ENCODE results near the gene FTO. TPM values are rescaled to one million over a fixed set of nuclear protein-coding genes. Genes with fewer than 3 reads are reported as not detected.

The FTO gene
- total and polyA plus RNA-seq, 2 of the 13 experiments (the other 11 are each of a cell fraction or from before 2014, with no cell fraction given), result 41.6 to 55.8 TPM

DNA sequence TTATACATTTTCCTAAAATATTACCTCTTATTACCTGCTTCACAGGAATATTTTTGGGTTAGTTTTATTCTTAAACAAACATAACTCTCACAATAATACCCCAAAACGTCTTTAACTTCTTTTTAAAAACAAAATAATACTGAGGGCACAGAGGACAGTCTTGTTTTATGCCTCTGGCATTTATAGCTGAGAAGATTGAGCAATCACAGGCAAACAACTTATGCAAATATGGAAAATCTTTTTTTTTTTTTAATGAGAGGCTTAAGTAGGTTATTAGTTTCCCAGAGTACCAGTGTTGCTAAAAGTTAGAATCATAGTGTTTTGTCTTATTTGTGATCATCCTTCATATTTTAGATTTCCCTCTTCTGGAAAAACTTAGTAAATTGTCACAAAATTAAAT is 195.0 kb downstream of the FTO start:
- no peak overlapping the region for H3K27ac ChIP-seq (ENCODE audit: extremely low read length, insufficient read depth, low read length)
- H3K9ac ChIP-seq (ENCODE audit: insufficient read depth, low read depth, low read length), result no peak overlapping the region
- H3K79me2 ChIP-seq (ENCODE audit: insufficient read depth, low read length), result no peaks in the 10 kb centered on the region
- ChIA-PET CTCF (ENCODE audit: low intra/inter-chr PET ratio, low total read pairs) (no interaction called here), POLR2A (interaction anchor here (0.6 to 0.9 kb wide), 2 partner anchors 17 to 153 kb away, joined by 3 read pairs; no protein-coding TSS in a partner anchor)
- intact Hi-C loops (cut with micrococcal nuclease; ENCODE audit: unreplicated experiment), result loop anchor here (10.0 kb wide), 1 partner anchor 386 kb away; the partner anchor contains the start of gene IRX3
- H2AFZ ChIP-seq (ENCODE audit: low read length), result no peak overlapping the region
- H3K36me3 ChIP-seq (replicated peaks in 1 of 2; ENCODE audit: control insufficient read depth in 1 of 2, insufficient read depth in 2 of 2, low read length in 2 of 2), result no peaks in the 10 kb centered on the region
- in situ Hi-C loops (cut with HindIII; ENCODE audit: extremely low pct_ligation_motif_present, low pct_unique_long_range_greater_than_20kb), result no loop called here
- DNase-seq (ENCODE audit: low spot score) (peak; percentile 43), ATAC-seq (no peak), FAIRE-seq (no peak)
- H3K4me1 ChIP-seq (ENCODE audit: insufficient read depth, low read length), result peaks cover 37% of the 10 kb centered on the region
- WGBS (ENCODE audit: low lambda C conversion rate), result 7% methylated on average over 1 of the region's 1 CpG
- H3K9me3 ChIP-seq (ENCODE audit: low read length), result no peaks in the 10 kb centered on the region
- no peaks in the 10 kb centered on the region for H3K27me3 ChIP-seq (ENCODE audit: control insufficient read depth in 1 of 2, insufficient read depth in 2 of 2, low read length in 2 of 2)
- no peak overlapping the region for H3K4me2 ChIP-seq (ENCODE audit: low read depth, low read length)
- H4K20me1 ChIP-seq (ENCODE audit: insufficient read depth, low read length), result no peaks in the 10 kb centered on the region
- H3K4me3 ChIP-seq (replicated peaks in 1 of 3; ENCODE audit: insufficient read depth in 1 of 3, low read depth in 2 of 3, low read length in 3 of 3), result no peak overlapping the region
- TF ChIP-seq RFXANK (CRISPR knock-in tag; IDR thresholded peaks at IDR 0.05) (no peak), SOX13 (IDR thresholded peaks at IDR 0.05) (no peak), SOX13 (CRISPR knock-in tag; conservative IDR thresholded peaks at IDR 0.05 in 1 of 2, IDR thresholded peaks at IDR 0.05 in 1 of 2) (0 out of 4 replicates have a peak, but pooled peaks of 1 of the 2 experiments have one; percentile 10), NR1H2 (CRISPR knock-in tag; IDR thresholded peaks at IDR 0.05; ENCODE audit: borderline replicate concordance, low read depth) (no peak), CEBPB (IDR thresholded peaks at IDR 0.05; ENCODE audit: borderline replicate concordance, low read depth, low read length) (peak; percentile 92), ZNF362 (CRISPR knock-in tag; IDR thresholded peaks at IDR 0.05; ENCODE audit: borderline replicate concordance) (peak; percentile 59), CEBPG (CRISPR knock-in tag; IDR thresholded peaks at IDR 0.05) (peak; percentile 81), ARID3A (IDR thresholded peaks at IDR 0.05; ENCODE audit: low read depth, low read length) (0 out of 2 replicates have a peak, but pooled peaks have one; percentile 48)
- BruUV-seq (replicated peaks), result no TSS peak
